HFF-Myc (cell line): ENCODE measurements around the gene MCF2L.

Experiments used
- DNase-seq: peaks from one replicate; pipeline ENCODE4 v3.0.0-alpha.2; 2011; ENCODE audit warnings: low read depth; ENCODE audit errors: extremely low read depth
- H3K4me3 ChIP-seq: replicated peaks from 2 replicates; pipeline ENCODE4 v1.5.1; 2011; ENCODE audit warnings: low read depth, mild to moderate bottlenecking, control low read depth, low read length
- CTCF ChIP-seq: IDR thresholded peaks from 2 replicates; pipeline ENCODE4 v1.5.1; 2012; ENCODE audit warnings: mild to moderate bottlenecking, low read depth, low read length, control low read depth; ENCODE audit errors: missing control alignments

MCF2L gene

GRCh38 chr13:112991609-112992008, 22.6 kb downstream of the MCF2L start:
- TF ChIP-seq CTCF: no peak
- DNase-seq: no peak

GRCh38 chr13:112992931-112993680, 24.1 kb downstream of the MCF2L start:
- no peak overlapping the region for H3K4me3 ChIP-seq
- no peak for DNase-seq
- no peak for TF ChIP-seq CTCF

More at GRCh38 chr13:112991609-112992008, 22.6 kb downstream of the MCF2L start:
- no peak overlapping the region for H3K4me3 ChIP-seq

- no peak overlapping the region for H3K4me3 ChIP-seq
- TF ChIP-seq CTCF: no peak
- DNase-seq: no peak
Observed at GRCh38 chr13:112994084-112994780, 25.2 kb downstream of the MCF2L start.

- H3K4me3 ChIP-seq: no peak overlapping the region
- TF ChIP-seq CTCF: no peak
- no peak for DNase-seq
Observed at GRCh38 chr13:112994781-112995355, 25.9 kb downstream of the MCF2L start.

- H3K4me3 ChIP-seq: no peak overlapping the region
- no peak for TF ChIP-seq CTCF
- DNase-seq: no peak
Observed at GRCh38 chr13:112995395-112996191, 26.6 kb downstream of the MCF2L start.

GRCh38 chr13:112996671-112997091, 27.7 kb downstream of the MCF2L start:
- DNase-seq: no peak
- no peak overlapping the region for H3K4me3 ChIP-seq
- no peak for TF ChIP-seq CTCF
